EH (cell line): ENCODE results near the gene RPS5.
"Not testable (repeated sequence)": the region's sequence is repeated elsewhere in the genome, so short reads cannot be mapped to it uniquely, and the experiment has no call there.

Experiments
- DNase-seq: peaks from one replicate; pipeline ENCODE4 v3.0.0-alpha.2; 2015; ENCODE audit warnings: low read depth

RPS5 gene

DNA sequence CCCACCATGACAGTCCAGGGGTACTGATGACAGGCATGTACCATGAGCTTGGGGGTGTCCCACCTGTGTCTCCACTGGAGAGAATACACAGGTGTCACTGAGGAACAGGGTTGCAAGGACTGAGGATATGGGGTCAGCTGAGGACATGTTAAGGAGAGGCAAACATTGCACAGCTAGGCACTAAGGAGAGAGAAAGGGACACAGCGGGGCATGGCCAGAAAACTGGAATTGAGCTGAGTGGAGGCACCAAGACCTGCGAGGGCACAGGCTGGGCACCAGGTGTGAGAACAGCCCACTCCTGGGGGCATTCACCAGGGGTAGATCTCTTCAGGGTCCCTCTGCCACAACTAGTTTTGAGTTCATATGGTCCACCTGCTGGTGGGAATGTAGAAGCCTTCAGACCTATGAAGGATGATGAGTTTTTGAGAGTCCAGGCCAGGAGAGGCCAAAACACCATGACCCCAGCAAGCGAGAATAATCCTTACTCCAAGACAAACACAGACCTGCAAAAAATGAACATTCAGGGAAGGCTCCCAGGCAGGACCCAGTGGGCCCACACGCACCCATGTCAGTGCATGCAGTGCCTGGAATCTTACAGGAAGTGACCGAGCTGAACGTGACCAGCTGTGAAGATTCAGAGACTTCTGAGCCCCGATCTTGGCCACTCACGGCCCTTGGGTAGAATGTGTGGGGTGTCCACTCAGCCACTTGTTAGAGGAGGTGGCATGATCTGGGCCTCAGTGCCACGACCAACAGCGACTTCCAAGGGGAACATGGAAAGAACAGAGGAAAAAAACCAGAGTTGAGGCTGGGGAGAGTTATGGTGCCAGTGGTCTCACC, 20.0 kb downstream of the RPS5 start:
- peak; percentile 19 for DNase-seq

DNA sequence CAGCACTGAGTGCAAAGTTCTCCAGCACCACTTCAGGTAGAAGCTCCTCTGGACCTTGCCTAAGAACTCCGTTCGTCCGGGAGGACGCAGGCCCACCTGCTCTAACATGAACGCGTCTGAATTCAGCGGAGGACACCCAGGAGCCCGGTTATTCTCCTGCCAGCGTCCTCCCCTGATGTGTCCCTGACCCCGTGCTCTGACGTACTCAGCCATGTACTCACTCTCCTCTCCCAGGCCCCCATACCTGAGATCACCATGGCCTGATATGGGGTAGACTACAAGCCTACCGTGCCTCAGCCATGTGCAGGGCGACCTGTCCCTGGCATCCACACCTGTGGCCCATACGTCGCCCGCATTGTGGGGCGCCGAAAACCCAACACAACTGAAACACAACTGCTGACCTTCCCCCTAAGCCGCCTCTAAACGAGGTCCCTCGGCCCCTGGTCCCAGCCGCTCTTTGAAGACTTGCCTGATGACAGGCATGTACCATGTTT, 20.6 kb downstream of the RPS5 start:
- DNase-seq = no peak

DNA sequence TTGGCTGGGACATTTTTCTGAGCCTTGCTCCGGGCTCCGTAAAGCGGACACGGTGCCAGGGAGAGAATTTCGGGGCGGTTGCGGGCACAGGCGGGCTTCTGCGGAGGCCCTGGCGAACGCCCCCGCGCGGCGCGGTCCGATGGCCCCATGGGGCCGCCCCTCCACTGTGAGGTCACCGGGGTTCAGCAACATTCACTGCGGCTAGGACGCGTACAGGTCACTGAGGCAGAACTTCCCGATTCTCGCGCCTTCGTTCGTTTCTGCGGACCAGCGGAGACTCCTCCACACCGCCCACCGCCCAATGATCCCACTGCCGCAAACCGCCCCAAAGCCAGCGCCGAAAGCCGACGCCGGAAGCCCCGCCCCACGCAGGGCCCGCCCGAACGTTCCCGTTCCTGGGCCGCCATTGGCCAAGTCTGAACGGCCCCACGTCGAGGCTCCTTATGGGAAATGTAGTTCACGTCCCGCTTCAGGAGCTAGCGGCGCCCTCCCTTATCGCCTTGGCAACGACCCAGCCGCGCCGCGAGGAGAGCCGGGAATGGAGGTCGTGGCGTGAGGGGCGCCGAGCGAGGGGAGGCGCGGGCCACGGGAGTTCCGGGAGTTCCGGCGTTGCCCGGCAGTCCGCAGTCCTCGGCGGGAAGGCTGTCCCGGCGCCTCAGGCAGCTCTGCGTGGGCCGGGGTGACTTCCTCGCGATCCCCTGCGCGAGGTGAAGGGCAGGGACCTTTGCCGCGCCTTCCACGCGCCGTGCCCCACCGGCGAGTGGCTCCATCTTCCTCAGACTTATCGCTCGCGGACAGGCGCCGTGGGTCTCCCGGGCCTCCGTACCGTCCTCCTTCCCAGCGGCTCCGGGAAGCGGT, 21.3 kb downstream of the RPS5 start, which contains the start of gene ZNF584:
ZNF584 (plus strand) TSS at position 498 of the 858 bp plus-strand sequence. CDS start 499 bp downstream, outside the sequence.
- peak; percentile 94 for DNase-seq

DNA sequence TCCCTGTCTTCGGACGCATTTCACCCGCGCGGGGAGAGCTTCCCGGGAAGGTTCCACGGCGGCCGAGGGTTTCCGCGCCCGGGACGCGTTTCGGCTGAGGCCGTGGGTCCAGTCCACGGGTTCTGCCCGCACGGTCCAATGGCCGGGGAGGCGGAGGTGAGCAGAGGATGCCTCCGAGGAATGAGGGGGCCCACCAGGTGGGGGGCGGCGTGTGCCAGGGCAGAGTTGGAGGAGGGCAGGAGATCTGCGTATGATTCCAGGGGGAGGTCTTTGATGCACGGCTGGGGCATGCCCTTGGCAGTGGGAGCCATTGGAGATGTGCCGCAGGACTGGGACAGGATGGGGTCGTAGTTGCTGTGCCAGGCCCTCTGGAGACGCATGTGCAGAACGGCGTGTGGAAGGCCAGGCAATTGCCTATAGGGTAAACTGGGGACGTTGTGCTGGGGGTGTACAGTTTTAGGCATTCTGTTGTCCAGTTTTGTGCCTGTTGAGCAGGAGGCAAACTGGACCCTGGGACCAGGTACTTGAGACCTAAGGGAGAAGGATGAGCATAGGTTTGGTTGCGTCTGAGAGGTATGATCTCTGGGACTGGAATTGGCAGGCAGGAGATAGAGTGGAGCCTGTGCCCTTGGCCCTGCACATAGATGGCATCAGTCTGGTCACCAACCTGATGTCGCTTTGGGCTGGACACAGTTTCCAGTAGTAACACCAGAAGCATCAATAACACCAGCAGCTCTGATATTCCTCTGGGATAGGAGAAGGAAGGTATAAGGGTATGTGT, 22.1 kb downstream of the RPS5 start:
- DNase-seq = peak; percentile 47

DNA sequence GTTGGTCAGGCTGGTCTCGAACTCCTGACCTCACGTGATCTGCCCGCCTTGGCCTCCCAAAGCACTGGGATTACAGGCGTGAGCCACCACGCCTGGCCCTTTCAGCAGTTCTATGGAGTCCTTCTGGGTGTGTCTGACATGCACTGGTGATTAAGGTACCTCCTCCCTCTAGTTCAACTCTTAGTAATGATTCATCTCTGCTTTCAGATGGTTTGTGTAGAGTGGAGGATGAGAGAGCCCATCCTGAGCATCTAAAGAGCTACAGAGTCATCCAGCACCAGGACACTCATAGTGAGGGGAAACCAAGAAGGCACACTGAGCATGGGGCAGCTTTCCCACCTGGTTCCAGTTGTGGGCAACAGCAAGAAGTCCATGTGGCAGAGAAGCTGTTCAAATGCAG, 29.5 kb downstream of the RPS5 start:
- DNase-seq = no peak

DNA sequence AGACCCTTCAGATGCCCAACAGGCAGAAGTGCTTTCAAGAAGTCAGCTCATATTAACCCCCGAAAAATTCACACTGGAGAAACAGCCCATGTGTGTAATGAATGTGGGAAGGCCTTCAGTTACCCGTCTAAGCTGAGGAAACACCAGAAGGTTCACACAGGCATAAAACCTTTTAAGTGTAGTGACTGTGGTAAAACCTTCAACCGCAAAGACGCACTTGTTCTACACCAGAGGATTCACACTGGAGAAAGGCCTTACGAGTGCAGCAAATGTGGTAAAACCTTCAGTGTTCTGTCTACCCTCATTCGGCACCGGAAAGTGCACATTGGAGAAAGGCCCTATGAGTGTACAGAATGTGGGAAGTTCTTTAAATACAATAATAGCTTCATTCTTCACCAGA, 30.0 kb downstream of the RPS5 start:
- no peak for DNase-seq

DNA sequence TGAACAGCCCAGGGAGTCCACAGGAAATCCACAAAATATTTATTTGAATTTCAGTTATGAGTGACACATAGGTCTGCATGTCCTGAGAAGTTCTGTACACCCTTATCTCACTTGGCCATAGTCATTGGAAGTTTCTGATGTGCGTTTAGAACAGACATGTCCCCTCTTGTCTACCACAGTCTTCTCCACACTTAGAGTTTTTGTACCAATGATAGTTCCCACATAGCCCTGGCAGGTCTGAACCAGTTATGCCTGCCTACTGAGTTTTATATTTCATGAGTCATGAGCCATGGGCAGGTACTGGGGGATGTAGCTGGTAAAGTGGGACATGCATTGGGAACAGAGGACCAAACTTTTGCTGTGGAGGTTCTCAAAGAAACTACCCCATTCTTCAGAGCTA, 41.5 kb downstream of the RPS5 start:
- no peak for DNase-seq

DNA sequence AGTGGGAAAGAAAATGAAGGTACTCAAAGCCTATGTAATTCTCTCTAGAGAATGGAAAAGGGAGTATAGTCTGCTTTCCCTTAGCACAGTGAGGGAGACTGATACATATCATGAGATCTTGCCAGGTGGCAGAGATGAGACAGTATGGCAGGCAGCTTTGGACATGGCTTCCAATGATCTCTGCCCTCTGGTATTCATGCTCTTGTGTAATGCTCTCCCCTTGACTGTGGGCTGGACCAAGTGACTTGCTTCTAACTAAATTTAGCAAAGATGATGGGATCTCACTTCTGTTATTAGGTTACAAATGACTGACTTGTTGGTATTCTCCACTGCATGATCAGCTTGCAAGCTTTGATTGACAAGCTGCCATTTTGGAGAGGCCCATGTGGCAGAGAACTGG, 42.7 kb downstream of the RPS5 start:
- DNase-seq = no peak

DNA sequence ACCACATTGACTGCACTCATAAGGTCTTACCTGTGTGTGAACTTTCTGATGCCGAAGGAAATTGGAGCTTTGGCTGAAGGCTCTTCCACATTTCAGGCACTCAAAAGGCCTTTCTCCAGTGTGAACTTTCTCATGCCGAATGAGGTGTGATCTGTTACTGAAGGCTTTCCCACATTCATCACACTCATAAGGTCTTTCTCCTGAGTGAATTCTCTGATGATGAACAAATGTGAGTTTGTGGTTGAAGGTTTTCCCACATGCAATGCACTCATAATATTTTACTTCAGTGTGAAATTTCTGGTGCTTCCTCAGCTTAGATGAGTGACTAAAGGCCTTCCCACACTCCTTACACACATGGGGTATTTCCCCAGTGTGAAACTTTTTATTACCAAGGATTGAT, 47.1 kb downstream of the RPS5 start:
- no peak for DNase-seq

DNA sequence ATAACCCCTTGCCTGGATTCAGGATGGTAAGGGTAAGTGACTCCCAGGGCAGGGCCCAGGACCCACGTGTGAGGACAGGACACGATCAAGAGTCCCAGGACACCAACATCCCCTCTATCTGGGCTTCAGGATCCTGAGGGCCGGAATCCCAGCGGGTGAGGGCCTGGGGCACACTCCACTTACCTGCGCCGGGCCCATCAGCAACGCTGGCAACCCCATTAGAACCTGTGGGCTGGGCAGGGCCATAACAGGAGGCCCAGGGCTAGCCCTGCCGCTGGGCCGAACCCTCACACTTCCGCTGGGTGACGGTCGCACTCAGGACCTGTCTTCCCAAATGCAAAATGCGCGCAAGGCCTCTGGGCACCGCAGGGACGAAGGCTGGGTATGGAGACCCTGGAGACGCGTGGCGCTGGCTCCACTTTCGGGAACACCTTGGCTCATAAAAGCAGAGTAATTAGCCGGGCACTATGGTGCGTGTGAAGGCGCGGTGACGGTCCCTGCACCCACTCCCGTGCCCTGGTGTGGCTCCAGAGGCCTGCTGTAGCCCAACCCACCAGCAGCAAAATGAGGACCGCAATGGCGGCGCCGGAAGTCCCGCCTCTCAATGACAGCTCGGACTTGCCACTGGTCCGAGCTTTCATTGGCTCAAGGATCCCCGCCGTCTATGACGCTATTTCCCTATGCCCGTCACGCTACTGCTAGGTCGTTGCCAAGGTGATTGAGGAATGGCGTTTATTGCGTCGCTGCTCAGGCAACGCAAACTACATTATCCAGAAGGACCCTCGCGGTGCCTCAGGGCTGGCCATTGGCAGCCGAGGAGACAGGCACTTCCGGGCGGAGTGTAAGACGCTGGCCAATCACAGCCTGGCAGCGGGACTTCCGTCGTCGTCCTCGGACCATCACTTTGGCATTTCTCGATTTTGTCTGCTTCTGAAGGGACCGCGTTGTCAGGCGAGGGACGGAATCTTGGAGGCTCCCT, 52.8 kb downstream of the RPS5 start, which contains the start of gene ZNF132:
ZNF132 (minus strand) TSS at position 578 of the 979 bp plus-strand sequence; CDS start at position 246, 332 bp downstream.
- peak; percentile 100 for DNase-seq

DNA sequence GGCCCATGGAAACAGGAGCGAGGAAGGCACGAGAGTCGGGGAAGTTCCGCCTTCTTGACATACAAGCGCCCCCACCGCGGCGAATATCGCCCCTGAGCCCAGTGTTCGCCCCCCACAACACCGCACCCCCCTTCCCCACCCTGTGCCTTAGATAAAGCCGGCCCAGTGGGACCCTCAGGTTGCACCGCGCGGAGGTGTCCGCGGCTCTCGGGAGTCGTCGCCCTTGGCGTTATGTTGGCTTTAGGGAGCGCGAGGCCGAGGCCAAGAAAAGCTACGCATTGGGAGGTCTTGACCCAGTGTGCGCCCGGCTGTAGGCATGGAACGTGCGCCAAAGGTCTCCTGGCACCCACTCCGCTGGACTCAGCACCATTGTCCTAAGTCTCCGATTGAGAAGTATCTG, 53.5 kb downstream of the RPS5 start:
- no peak for DNase-seq

DNA sequence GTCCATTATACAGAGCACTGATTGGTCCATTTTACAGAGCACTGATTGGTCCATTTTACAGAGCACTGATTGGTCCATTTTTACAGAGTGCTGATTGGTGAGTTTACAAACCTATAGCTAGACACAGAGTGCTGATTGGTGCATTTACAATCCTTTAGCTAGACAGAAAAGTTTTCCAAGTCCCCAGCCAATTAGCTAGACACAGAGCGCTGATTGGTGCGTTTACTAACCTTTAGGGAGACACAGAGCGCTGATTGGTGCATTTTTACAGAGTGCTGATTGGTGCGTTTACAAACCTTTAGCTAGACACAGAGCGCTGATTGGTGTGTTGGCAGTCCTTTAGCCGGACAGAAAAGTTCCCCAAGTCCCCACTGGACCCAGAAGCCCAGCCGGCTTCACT, 55.9 kb downstream of the RPS5 start:
- not testable (repeated sequence) for DNase-seq
